RPMI7951 (cell line): ENCODE results near the gene MEMO1. TPM values are rescaled to one million over a fixed set of nuclear protein-coding genes. Genes with fewer than 3 reads are reported as not detected.
"Not testable (repeated sequence)": the region's sequence is repeated elsewhere in the genome, so short reads cannot be mapped to it uniquely, and the experiment has no call there.

Experiments used
- DNase-seq: peaks from one replicate; pipeline ENCODE4 v3.0.0-alpha.2; 2012; ENCODE audit warnings: low read depth
- total RNA-seq: library from RNA; depleted of rRNA; stranded (reverse); fragments of >200 nt; shearing (Covaris generic); gene quantifications from 2 replicates; pipeline ENCODE4 v1.2.3, GENCODE V29; 2014

Gene MEMO1
- total RNA-seq, 1 experiment from 2014 or later, result 78.6 TPM

DNA sequence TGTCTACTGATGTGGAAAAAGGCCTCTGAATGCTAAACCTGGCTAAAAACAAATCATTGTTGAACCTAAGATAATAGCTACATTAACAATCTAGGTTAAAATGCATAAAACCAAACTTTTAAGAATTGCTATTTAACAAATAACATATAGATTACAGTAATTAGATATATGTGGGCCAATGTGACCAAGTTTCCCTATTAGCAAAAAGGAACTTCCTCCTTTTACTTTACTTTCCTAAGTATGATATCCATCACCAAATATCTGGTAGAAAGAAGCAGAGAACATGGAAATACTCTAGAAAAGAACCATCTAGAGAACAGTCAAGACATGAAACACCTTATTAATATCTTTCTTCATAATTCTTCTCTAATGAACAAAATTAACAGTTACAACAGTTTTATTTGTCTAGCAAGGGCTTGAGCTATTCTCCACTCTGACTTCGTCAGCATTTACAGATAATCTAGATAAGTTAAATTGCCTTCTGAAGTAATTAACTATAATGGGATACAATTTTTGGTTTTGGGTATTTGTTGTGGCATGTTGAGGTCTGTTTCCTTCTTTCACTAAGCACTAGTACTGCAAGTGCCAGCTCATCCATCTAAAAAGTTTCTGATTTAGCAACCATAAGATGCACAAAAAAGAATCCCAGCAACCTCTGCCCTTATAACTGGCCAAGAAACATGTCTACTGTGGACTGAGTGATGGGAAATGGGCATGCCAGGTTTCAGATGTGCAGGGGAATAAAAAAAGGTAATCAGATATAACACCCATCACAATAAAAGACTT, 53.3 kb downstream of the MEMO1 start:
- DNase-seq, result no peak

DNA sequence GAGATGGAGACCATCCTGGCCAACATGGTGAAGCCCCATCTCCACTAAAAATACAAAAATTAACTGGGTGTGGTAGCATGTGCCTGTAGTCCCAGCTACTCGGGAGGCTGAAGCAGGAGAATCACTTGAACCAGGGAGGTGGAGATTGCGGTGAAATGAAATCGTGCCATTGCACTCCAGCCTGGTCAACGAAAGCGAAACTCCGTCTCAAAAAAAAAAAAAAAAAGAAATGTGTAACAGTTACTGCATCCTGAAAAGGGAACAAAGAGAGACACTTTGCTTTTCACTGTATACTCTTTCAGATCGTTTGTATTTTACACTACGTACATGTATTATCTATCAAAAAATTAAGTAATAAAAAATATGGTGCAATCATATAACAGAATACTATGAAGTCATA, 53.9 kb downstream of the MEMO1 start:
- not testable (repeated sequence) for DNase-seq

DNA sequence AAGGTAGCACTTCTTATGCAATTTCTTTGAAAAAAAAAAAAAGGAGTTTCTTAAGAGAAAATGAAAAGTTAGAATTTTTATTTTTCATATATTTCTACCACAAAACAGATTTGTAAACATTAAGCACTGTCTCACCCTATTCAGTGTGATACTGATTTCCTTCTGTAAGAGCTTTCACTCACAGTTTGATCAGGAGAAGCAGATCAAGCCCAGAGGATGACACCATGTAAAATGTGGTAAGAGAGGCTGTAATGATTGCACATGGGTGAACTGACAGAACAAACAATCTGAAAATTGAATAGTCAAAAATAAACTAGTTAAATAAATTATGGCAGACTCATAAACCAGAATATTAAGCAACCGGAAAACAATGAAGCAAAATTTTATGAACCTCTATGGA, 54.5 kb downstream of the MEMO1 start:
- DNase-seq, result no peak

DNA sequence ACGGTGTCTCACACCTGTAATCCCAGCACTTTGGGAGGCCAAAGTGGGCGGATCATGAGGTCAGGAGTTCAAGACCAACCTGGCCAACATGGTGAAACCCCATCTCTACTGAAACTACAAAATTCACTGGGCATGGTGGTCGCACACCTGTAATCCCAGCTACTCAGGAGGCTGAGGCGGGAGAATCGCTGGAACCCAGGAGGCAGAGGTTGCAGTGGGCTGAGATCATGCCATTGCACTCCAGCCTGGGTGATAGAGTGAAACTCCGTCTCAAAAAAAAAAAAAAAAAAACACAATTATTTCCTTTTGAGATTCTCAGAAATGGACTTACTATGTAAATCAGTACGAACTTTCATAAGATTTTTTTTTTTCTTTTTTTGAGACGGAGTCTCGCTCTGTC, 57.7 kb downstream of the MEMO1 start:
- DNase-seq, result not testable (repeated sequence)

DNA sequence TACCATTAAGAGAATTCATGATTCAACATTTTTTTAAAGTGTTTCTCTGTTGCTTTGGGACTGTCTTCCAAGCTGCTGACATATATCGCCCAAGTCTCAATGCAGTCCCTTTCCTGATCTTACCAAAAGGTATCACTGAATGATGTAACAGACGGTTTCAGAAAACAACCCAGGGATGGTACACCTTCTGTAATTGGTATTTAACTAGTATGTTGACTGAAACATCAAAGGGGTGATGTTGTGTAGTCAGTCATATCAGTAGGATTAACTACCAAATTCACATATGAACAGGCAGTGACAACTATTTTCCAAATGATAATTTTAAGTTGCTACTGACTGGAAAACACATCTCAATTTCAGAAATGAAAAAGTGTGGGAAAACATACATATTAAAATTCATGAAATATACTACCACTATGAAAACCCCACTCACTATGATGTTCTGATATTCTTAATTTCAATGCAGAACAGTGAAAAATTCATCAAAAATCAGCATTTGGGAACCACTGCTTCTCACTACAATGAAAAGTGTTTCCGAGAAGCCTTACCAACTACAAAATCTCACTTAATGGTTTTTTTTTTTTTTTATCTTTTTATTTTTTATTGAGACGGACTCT, 59.8 kb downstream of the MEMO1 start:
- no peak for DNase-seq

DNA sequence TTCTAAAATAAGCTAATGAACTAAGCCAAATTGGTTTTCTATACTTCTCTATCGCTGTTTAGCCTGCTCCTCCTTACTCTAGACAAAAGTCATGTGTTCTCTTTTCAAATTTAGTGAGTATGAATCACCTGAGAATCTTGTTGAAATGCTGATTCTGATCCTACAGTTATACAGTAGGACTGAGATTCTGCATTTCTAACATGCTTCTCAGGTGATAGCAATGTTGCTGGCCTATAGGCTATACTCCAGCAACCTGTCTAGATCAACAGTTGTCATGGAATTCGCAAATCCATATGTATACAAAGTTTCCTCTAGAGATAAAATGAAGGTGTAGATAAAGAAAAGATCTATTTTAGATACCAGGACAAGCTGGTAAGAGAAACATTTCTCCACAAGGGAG, 62.9 kb downstream of the MEMO1 start:
- DNase-seq, result no peak

DNA sequence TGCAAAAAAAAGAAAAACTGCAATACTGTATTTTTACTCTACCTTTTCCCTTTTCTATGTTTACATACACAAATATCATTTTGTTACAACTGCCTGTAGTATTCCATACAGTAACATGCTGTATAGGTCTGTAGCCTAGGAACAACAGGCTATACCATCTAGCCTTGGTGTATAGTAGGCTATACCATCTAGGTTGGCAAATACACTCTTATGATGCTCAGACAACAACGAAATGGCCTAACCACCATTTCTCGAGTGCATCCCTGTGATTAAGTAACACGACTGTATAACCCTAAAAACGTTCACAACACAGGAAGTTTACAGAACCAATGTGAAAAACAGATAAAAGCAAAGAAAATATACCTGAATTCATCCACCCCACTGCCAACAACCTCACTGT, 64.0 kb downstream of the MEMO1 start:
- no peak for DNase-seq

DNA sequence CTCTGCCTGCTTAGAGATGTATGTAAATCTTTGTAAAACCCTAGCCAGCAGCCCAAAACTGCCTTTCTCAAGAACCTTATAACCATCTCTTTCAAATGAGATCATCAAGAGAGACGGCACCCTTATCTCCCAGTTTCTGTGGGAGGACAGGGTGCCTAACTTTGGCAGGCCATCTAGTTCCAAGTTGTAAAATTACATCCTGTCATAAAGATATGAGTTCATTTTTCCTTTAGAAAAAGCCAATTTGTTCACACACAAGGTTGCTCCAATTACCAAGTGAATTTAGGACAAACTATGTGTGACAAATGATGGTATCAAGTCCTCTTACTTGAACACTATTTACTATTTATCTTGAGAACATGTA, 65.3 kb downstream of the MEMO1 start:
- no peak for DNase-seq

DNA sequence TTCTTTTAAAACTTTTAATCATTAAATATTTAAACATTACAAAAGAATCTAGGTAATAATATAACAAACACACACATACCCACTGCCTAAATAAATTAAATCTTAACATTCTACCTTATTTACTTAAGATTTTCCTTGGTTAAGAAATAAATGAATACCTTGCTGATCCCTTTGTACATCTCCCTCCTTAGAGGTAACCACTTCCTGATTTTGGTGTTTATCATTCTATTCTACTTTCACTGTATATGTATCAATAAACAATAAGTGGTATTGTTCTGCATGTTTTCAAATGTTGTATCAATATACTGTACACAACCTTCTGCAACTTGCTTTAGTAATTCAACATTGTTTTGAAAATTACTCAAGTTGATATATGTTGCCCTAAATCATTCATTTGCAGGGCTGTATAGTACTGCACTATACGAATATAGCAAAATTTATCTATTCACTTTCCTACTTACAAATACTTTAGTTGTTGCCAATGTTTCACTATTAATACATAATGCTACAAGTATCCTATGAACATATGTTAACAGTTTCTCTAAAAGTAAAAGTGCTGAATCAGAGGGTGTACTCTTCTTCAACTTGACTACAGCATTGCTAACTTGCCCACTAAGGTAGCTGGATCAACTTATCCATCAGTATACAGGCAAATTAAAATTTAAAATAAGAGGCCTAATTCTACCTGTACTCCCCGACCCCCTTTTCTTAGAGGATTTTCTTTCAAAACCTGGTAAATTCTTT, 65.8 kb downstream of the MEMO1 start:
- no peak for DNase-seq

DNA sequence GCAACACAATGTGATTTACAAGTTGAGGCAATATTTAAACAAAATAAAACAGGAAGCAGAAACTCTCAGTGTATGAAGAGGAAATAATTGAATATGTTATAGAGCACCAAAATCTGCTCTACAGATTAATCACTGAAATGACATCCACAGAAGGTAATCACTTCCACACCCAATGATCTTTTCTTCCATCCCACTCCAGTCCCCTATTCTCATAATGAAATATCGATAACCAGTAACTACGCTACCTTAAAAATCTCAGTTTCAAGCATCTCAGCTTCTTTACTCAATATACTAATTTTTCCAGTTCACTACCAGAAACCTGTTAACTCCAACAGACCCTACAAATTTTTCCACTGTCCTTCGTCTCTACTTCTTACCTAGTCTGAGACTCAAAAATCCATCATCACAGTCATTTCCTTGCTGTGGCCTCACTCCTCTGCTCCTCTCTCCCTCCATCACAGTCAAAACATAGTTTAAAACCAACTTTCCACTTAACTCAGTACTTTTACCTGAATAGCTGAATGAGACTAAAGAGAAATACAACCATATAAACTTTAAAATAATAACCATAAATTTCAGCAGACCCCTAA, 67.1 kb downstream of the MEMO1 start:
- DNase-seq, result no peak

DNA sequence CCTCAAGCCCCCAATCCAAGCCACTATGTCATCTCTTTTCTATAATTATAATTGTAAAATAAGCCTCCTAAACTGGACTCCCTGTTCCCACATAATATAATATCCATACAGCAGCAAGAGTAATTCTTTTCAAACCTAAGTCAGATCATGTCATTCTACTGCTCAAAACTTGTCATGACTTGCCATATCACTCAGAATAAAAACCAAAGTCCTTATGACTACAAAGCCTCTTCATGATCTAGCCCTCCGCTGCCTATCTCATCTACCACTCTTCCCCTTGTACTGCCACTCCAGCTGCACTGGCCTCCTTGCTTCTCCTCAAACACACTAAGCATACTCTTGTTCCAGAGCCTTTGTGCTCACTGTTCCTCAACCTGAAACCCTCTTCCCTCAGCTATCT, 69.9 kb downstream of the MEMO1 start:
- DNase-seq, result no peak

DNA sequence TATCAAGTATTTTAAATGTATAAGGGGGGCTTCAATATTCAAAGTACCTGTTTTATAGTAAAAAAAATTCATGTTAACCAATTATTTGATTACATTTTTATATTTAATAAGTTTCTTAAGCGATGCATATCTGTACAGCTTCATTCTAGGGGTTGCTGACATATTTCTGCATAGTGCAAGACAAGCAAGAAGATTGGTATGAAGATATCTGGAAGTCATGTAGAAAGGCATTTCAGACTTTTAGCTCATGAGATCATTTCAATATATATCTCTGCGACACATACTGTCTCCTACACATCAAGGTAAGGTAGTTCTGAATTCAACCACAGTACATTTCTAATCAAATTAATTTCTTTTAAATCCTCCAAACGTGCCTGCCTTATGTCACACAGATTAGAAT, 73.1 kb downstream of the MEMO1 start:
- no peak for DNase-seq

DNA sequence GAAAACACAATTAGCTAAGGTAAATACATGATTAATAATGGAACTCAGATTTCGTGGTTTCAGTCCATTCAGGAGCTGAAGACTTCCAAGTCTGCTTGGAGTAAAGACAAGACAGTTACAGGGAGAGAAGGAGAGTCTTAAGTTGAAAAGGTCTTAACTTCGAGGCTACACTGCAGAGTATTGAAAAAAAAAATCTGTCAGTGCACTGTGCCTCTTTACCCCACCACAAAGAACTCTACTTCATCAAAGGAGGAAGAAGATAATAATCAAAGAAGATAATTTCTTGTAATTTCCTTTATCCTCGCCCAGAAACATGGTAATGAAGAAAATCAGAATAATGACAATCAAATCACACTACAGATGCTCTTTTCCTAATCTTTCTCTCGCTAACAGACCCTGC, 75.4 kb downstream of the MEMO1 start:
- no peak for DNase-seq

DNA sequence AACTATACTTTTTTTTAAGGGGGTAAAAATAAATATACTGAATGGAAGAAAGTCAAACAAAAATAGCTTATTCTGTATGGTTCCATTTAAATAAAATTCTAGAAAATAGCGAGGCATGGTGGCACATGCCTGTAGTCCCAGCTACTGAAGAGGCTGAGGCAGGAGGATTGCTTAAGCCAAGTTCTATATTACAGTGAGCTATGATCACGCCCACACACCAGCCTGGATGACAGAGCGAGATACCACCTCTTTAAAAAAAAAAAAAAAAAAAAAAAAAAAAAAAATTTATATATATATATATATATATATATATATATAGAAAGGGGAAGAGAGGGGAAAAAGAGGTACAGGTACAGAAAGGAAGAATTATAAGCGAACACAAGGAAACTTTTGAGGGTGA, 77.7 kb downstream of the MEMO1 start:
- no peak for DNase-seq

DNA sequence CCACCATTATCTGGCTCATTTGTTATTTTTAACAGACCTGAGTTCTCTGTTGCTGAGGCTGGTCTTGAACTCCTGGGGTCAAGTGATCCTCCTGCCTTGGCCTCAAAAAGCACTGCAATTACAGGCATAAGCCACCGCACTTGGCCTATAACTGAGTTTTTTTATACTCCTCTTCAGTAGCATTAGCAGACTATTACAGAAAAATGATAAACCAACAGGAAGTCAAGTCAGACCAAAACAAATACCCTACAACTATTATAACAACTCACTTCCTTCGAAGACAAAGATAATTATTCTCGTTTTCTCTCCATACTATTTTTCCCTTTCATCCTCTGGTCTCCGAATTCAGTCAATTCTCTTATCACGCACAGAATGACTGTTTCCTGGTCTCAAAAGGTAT, 78.2 kb downstream of the MEMO1 start:
- DNase-seq, result no peak

DNA sequence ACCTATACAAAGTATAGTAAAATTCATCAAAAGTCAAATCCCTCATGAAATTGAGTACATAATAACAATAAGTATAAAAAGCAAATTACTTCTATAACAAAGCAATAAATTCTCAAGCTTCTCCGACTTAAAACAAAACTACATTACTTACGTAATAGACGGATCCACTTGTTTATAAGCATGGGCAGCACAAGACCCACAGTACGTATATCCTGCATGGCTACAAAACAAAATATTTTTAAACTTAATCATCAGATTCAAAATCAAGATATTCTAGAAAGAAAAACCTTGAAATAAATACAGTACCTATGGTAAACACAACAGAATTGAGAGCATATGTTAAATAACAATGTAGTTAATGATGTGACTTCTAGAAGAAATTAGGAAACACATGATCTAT, 78.9 kb downstream of the MEMO1 start:
- no peak for DNase-seq

DNA sequence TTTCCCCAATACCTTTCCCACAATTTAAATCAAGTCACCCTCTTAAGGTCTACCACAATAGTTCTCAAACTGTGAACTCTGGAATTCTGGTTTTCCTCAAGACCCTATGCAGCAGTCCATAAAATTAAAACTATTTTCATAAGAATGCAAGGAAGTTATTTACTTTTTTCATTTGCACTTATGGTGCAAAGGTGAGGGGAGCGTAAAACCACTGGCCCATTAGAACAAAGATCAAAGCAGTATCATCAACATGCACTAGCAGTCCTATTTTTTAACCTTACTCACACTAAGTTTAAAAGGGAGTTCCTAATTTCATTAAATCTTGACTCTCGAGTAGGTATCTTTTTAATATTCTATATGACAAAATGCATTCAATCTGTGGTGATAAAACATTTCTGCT, 85.3 kb downstream of the MEMO1 start:
- DNase-seq, result no peak

DNA sequence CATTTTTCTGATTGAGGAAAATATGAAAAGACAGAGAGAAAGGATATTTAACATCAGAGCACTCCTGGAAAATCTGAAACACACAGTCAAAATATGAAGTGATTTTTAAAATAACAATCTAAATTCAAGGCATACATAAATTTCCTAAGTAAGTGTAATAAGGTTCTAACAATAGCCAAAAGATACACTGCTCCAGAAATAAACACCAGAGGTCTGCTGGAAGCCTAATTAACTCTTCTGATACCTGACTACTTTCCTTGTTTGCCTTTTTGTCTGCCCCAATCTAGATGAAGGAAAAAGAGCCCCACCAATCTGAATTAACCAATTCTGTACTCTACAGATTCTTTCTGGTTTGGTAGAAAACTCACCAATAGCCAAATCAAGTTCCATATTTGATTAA, 87.1 kb downstream of the MEMO1 start:
- no peak for DNase-seq

DNA sequence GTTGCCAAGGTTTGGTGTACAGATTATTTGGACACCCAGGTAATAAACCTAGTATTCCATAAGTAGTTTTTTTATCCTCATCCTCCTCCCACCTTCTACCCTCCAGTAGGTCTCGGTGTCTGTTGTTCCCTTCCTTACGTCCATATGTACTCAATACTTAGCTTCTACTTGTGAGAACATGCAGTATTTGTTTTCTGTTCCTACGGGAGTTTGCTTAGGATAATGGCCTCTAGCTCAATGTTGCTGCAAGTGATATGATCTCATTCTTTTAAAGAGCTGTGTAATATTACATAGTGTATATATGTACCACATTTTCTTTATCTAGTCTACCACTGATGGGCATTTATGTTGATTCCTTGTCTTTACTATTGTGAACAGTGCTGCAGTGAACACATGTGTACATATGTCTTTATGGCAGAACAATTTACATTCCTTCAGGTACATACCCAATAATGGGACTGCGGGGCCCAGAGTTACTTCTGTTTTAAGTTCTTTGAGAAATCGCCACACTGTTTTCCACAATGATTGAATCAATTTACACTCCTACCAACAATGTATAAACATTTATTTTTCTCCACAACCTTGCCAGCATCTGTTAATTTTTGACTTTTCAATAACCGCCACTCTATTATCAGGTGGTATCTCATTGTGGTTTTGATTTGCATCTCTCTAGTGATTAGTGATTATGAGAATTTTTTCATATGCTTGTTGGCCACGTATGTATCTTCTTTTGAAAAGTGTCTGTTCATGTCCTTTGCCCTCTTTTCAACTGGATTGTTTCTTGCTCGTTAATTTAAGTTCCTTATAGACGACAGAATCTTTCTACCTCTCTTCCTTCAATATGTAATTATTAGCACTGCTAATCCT, 88.0 kb downstream of the MEMO1 start:
- no peak for DNase-seq

DNA sequence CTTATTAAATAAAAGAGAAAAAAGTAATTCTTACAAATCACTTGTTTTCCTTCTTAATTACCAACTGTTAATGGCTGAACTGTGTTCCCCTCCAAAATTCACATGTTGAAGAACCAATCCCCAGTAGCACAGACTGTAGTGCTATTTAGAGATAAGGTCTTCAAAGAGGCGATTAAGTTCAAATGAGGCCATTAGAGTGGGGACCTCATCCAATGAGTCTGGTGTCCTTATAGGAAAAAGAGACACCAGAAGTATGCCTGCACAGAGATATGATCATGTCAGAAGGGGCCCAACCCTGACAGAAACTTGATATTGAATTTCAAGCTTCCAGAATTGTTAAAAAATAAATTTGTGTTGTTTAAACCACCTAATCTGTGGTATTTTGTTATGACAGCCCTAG, 89.8 kb downstream of the MEMO1 start:
- no peak for DNase-seq

DNA sequence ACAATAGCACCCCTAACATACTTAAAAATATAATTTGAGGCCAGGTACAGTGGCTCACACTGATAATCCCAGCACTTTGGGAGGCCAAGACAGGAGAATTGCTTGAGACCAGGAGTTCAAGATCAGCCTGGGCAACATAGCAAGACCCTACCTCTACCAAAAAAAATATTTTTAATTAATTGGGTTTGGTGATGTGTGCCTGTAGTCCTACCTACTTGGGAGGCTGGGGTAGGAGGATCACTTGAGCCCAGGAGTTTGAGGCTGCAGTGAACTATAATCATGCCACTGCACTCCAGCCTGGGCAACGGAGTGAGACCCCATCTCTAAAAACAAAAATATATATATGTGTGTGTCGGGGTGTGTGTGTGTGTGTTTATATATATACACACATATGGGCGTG, 91.3 kb downstream of the MEMO1 start:
- no peak for DNase-seq

DNA sequence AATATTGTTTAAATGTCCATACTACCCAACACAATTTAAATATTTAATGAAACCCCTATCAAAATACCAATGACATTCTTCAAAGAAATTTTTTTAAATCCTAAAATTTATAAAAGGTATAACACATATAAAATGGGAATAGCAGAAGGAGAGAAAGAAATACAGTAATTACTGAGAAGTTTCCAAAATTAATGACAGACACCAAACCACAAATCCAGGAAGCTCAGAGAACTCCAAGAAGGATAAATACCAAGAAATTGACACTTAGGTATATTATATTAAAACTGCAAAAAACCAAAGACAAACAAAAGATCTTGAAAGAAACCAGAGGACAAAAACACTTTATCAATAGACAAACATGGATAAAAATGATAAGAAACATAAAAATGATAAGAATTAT, 101.1 kb downstream of the MEMO1 start:
- DNase-seq, result no peak
